ENCODE measurements around the gene ABCB11.

Gene ABCB11

DNA sequence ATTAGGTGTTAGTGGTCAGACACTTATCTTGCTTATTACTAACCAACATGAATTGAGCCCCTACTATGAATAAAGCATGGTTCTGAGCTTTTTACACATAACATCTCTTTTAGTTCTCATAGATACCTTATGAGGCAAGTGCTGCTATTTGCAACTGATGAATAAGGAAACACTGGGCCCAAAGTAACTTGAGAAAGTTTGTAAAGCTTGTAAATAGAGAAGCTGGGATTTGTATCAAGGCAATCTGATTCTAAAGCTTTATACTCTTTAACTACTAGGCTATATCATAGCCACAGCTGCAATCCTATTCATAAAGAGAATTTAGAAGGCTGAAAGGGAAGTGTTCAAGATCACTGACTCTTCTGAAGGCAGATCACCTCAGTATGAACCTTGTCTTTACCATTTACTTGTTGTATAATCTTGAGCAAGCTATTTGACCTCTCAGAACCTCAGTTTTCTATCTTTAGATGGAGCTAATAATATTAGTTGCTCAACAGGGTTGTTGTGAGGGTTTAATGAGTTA lies 60.4 kb downstream of the ABCB11 start:
- Histone ChIP-seq H3K4me1 (ENCODE audit: insufficient read depth, poor library complexity, severe bottlenecking) (no peaks in the 10 kb centered on the region), H3K27me3 (ENCODE audit: insufficient read depth, poor library complexity, severe bottlenecking) (no peaks in the 10 kb centered on the region), H3K9me3 (ENCODE audit: severe bottlenecking) (no peaks in the 10 kb centered on the region), H3K27ac (ENCODE audit: poor library complexity, severe bottlenecking) (no peak overlapping the region), H3K4me3 (ENCODE audit: severe bottlenecking) (no peak overlapping the region), H3K36me3 (ENCODE audit: low read depth) (no peaks in the 10 kb centered on the region)
- no peak for DNase-seq (ENCODE audit: low spot score)
- TF ChIP-seq, protein P1, sequence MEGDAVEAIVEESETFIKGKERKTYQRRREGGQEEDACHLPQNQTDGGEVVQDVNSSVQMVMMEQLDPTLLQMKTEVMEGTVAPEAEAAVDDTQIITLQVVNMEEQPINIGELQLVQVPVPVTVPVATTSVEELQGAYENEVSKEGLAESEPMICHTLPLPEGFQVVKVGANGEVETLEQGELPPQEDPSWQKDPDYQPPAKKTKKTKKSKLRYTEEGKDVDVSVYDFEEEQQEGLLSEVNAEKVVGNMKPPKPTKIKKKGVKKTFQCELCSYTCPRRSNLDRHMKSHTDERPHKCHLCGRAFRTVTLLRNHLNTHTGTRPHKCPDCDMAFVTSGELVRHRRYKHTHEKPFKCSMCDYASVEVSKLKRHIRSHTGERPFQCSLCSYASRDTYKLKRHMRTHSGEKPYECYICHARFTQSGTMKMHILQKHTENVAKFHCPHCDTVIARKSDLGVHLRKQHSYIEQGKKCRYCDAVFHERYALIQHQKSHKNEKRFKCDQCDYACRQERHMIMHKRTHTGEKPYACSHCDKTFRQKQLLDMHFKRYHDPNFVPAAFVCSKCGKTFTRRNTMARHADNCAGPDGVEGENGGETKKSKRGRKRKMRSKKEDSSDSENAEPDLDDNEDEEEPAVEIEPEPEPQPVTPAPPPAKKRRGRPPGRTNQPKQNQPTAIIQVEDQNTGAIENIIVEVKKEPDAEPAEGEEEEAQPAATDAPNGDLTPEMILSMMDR (IDR thresholded peaks at IDR 0.05; ENCODE audit: poor library complexity, severe bottlenecking): no peak
- no peak for ATAC-seq (ENCODE audit: low read depth)

DNA sequence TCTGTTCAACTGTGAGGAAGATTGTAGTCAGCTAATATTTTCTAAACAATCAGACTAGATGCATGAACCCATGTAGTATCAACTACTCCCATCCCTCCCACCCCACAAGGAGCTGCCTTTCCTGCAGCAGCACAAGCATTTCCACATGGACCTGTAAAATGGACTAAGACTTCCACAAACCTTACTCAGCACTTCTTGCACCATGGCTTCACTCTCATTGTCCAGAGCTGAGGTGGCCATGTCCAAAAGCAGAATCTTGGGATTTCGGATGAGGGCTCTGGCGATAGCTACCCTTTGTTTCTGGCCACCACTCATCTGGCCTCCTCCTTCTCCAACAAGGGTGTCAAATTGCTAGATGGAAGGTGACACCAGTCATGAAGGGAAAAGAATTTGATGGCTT lies 61.3 kb downstream of the ABCB11 start:
- TF ChIP-seq, protein P1 (IDR thresholded peaks at IDR 0.05; ENCODE audit: poor library complexity, severe bottlenecking): no peak
- Histone ChIP-seq H3K36me3 (ENCODE audit: low read depth) (no peaks in the 10 kb centered on the region), H3K27ac (ENCODE audit: poor library complexity, severe bottlenecking) (no peak overlapping the region), H3K4me3 (ENCODE audit: severe bottlenecking) (no peak overlapping the region), H3K4me1 (ENCODE audit: insufficient read depth, poor library complexity, severe bottlenecking) (no peaks in the 10 kb centered on the region), H3K27me3 (ENCODE audit: insufficient read depth, poor library complexity, severe bottlenecking) (no peaks in the 10 kb centered on the region), H3K9me3 (ENCODE audit: severe bottlenecking) (no peaks in the 10 kb centered on the region)
- ATAC-seq (ENCODE audit: low read depth): no peak
- DNase-seq (ENCODE audit: low spot score): no peak

DNA sequence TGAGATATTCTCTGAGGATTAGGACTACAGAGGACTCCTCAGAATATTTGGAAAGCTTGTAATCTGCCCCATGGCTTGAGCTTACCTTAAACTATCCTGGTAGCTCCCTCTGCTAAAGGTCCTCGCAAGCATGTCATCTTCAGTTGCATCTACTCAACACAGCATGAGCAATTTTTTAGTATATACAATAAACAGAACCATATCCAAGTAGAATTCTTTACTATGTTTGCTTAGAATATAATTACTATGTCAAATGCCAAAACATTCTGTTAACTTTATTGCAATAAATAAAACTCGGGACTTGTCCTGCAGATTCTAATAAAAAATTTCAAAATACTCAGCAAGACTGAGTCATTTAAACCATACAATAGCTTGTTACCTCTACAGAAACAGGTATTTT lies 62.8 kb downstream of the ABCB11 start:
- H3K36me3 ChIP-seq (ENCODE audit: low read depth): no peaks in the 10 kb centered on the region
- no peaks in the 10 kb centered on the region for H3K27me3 ChIP-seq (ENCODE audit: insufficient read depth, poor library complexity, severe bottlenecking)
- ATAC-seq (ENCODE audit: low read depth): no peak
- no peak overlapping the region for H3K27ac ChIP-seq (ENCODE audit: poor library complexity, severe bottlenecking)
- TF ChIP-seq, protein P1 (IDR thresholded peaks at IDR 0.05; ENCODE audit: poor library complexity, severe bottlenecking): no peak
- no peak overlapping the region for H3K4me3 ChIP-seq (ENCODE audit: severe bottlenecking)
- H3K9me3 ChIP-seq (ENCODE audit: severe bottlenecking): no peaks in the 10 kb centered on the region
- no peak for DNase-seq (ENCODE audit: low spot score)
- no peaks in the 10 kb centered on the region for H3K4me1 ChIP-seq (ENCODE audit: insufficient read depth, poor library complexity, severe bottlenecking)

DNA sequence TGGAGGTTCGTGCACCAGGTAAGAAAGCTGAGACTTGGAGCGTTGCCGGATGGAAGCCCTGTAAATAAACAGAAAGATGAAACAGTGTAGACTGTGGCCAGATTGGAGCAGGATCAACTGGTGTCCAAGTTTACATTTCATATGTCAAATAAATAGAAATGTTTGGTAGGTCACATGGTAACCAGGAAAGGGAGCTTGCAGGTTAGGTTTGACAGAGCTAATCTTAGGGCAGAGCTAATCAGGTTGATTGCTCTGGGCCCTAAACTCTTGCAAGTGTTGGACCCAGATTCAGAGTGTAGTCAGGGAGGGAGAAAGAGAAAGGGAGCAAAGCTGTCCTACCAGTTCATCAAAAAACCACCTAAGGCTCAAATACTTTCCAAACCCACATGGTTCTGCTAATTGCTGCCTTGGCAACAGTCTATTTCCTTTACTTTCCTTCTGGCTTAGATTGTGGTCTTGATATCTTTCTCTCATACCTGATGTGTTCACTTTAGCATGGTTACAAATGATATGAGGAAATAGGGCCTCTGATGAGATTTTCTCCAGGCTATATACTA lies 66.8 kb downstream of the ABCB11 start:
- DNase-seq (ENCODE audit: low spot score): no peak
- Histone ChIP-seq H3K4me1 (ENCODE audit: insufficient read depth, poor library complexity, severe bottlenecking) (peaks cover 3% of the 10 kb centered on the region), H3K9me3 (ENCODE audit: severe bottlenecking) (no peaks in the 10 kb centered on the region)

DNA sequence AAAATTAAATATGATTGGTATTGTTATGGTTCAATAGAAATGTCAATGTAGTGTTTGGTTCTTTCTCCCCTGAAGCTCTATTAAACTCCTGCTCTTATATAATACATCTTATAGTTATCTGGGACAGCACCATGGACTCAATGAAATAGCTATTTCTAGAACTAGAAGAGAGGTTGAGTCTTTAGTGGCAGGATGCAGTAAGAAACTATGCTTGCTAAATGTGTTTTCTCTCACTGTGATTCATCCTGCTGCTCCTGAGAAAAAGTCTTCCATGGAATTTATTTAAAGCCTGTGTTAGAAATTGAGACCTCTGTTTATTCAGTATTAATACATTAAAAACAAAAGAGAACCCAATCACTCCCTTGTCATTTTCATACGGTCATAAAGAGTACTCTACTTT lies 68.5 kb downstream of the ABCB11 start:
- Histone ChIP-seq H3K36me3 (ENCODE audit: low read depth) (no peaks in the 10 kb centered on the region), H3K9me3 (ENCODE audit: severe bottlenecking) (no peaks in the 10 kb centered on the region), H3K4me1 (ENCODE audit: insufficient read depth, poor library complexity, severe bottlenecking) (peaks cover 3% of the 10 kb centered on the region), H3K27me3 (ENCODE audit: insufficient read depth, poor library complexity, severe bottlenecking) (no peaks in the 10 kb centered on the region), H3K4me3 (ENCODE audit: severe bottlenecking) (no peak overlapping the region), H3K27ac (ENCODE audit: poor library complexity, severe bottlenecking) (no peak overlapping the region)
- DNase-seq (ENCODE audit: low spot score) (no peak), ATAC-seq (ENCODE audit: low read depth) (no peak)
- TF ChIP-seq, protein P1 (IDR thresholded peaks at IDR 0.05; ENCODE audit: poor library complexity, severe bottlenecking): no peak

More for the DNA sequence above, 66.8 kb downstream of the ABCB11 start:
- no peak overlapping the region for H3K27ac ChIP-seq (ENCODE audit: poor library complexity, severe bottlenecking)
- no peaks in the 10 kb centered on the region for H3K36me3 ChIP-seq (ENCODE audit: low read depth)
- TF ChIP-seq, protein P1 (IDR thresholded peaks at IDR 0.05; ENCODE audit: poor library complexity, severe bottlenecking): no peak
- H3K4me3 ChIP-seq (ENCODE audit: severe bottlenecking): no peak overlapping the region
- ATAC-seq (ENCODE audit: low read depth): no peak
- H3K27me3 ChIP-seq (ENCODE audit: insufficient read depth, poor library complexity, severe bottlenecking): no peaks in the 10 kb centered on the region

Data from RWPE2 (cell line).